Stomach (tissue), 4 donors: ENCODE results near the gene PDK1.

ENCODE experiments used
- CTCF ChIP-seq, 7 experiments: fragments of 450-650 bp in 4 of 7; fragments of 200-600 bp in 3 of 7; sonication (generic) in 3 of 7; IDR thresholded peaks; one replicate each; pipeline ENCODE4 v1.5.1; 2016 to 2019; ENCODE audit warnings: antibody characterized with exemption in 7 of 7, control low read depth in 2 of 7, mild to moderate bottlenecking in 1 of 7
- EP300 ChIP-seq: sonication (generic); formaldehyde crosslinking; IDR thresholded peaks from one replicate; pipeline ENCODE4 v1.6.1; 2017; ENCODE audit warnings: antibody characterized with exemption
- POLR2A ChIP-seq, 4 donors: fragments of 450-650 bp; IDR thresholded peaks; one replicate each; pipeline ENCODE4 v1.6.1; 2016; ENCODE audit warnings: antibody characterized with exemption in 4 of 4, control low read depth in 2 of 4, mild to moderate bottlenecking in 1 of 4, moderate library complexity in 1 of 4
- POLR2AphosphoS5 ChIP-seq, 3 donors: sonication (generic); formaldehyde crosslinking; IDR thresholded peaks; one replicate each; pipeline ENCODE4 v1.6.1; 2016; ENCODE audit warnings: antibody characterized with exemption in 3 of 3

- TF ChIP-seq CTCF (IDR thresholded peaks at IDR 0.05) = no peak
- no peak for TF ChIP-seq POLR2A (IDR thresholded peaks at IDR 0.05)
- TF ChIP-seq POLR2AphosphoS5 (IDR thresholded peaks at IDR 0.05) = no peak
- no peak for TF ChIP-seq EP300
Observed at GRCh38 chr2:172555272-172555521, 693 bp upstream of the PDK1 start.
